ENCODE data around the gene PXDN. TPM values are rescaled to one million over a fixed set of nuclear protein-coding genes. Genes with fewer than 3 reads are reported as not detected.

The PXDN gene
- total and polyA plus RNA-seq, 9 of the 15 experiments (the other 6 are each of a cell fraction or from before 2014, with no cell fraction given) = 0.49 TPM; not detected in 8

DNA sequence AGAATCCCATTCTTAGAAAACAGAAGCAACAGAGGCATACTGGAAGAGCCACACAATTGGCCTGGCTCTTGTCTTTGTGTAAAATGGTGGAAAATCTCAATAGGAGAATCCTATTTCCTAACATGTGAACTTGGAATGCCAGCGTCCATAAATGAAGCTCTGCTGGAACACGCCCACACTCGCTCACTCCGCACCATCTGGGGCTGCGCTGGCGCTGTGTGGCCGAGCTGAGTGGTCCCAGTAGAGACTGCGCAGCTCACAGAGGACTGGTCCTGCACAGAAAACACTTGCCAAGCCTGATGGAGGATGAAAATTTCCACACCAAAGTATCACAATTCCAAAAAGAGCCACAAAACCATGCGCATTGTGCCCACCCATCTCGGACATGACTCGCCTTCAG, 56.2 kb downstream of the PXDN start:
- WGBS (ENCODE audit: insufficient coverage, low coverage, missing lambda C conversion rate) = 8% methylated on average over 11 of the region's 11 CpGs
- no peak overlapping the region for H3K4me2 ChIP-seq (ENCODE audit: insufficient read depth, low read length)
- no peaks in the 10 kb centered on the region for H3K4me1 ChIP-seq (replicated peaks in 1 of 2; ENCODE audit: control insufficient read depth in 2 of 2, insufficient read depth in 2 of 2, low read length in 2 of 2)
- DNase-seq (ENCODE audit: extremely low read depth in 1 of 4, low spot score in 3 of 4) = no peak
- no peaks in the 10 kb centered on the region for H3K36me3 ChIP-seq (ENCODE audit: control insufficient read depth, insufficient read depth, low read length)
- no peaks in the 10 kb centered on the region for H3K9me1 ChIP-seq (ENCODE audit: control insufficient read depth, insufficient read depth, low read length)
- no peaks in the 10 kb centered on the region for H3K9me3 ChIP-seq (replicated peaks; ENCODE audit: control insufficient read depth, insufficient read depth, low read depth, low read length)
- H4K20me1 ChIP-seq (replicated peaks; ENCODE audit: control insufficient read depth, insufficient read depth, low read length) = no peaks in the 10 kb centered on the region
- H3K9ac ChIP-seq (ENCODE audit: insufficient read depth in 1 of 2, low read depth in 2 of 2, low read length in 2 of 2) = no peak overlapping the region
- no peak for FAIRE-seq
- H3K4me3 ChIP-seq = no peak overlapping the region
- in situ Hi-C loops (cut with MboI) = no loop called here
- no peak overlapping the region for H2AFZ ChIP-seq (ENCODE audit: low read depth, low read length)
- TF ChIP-seq KLF10 (CRISPR knock-in tag; IDR thresholded peaks at IDR 0.05) (no peak), RCOR1 (IDR thresholded peaks at IDR 0.05; ENCODE audit: borderline replicate concordance in 1 of 2, low read depth in 2 of 2, low read length in 2 of 2) (no peak), IFI16 (CRISPR knock-in tag; IDR thresholded peaks at IDR 0.05) (no peak), ZNF316 (IDR thresholded peaks at IDR 0.05) (no peak), BRD9 (IDR thresholded peaks at IDR 0.05; ENCODE audit: low read depth, partially characterized antibody) (no peak), ZFP36 (IDR thresholded peaks at IDR 0.05; ENCODE audit: low read depth, low read length, partially characterized antibody) (no peak), ZFP1 (CRISPR knock-in tag; IDR thresholded peaks at IDR 0.05) (no peak), GATAD2B (IDR thresholded peaks at IDR 0.05; ENCODE audit: borderline replicate concordance) (no peak), DDX20 (tag; IDR thresholded peaks at IDR 0.05; ENCODE audit: low read depth) (no peak), CSDE1 (IDR thresholded peaks at IDR 0.05) (no peak), ZNF384 (IDR thresholded peaks at IDR 0.05; ENCODE audit: low read depth, low read length) (no peak), PTRF (tag; IDR thresholded peaks at IDR 0.05) (no peak)
- TF ChIP-seq, protein P1, sequence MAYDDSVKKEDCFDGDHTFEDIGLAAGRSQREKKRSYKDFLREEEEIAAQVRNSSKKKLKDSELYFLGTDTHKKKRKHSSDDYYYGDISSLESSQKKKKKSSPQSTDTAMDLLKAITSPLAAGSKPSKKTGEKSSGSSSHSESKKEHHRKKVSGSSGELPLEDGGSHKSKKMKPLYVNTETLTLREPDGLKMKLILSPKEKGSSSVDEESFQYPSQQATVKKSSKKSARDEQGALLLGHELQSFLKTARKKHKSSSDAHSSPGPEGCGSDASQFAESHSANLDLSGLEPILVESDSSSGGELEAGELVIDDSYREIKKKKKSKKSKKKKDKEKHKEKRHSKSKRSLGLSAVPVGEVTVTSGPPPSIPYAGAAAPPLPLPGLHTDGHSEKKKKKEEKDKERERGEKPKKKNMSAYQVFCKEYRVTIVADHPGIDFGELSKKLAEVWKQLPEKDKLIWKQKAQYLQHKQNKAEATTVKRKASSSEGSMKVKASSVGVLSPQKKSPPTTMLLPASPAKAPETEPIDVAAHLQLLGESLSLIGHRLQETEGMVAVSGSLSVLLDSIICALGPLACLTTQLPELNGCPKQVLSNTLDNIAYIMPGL (CRISPR knock-in tag; IDR thresholded peaks at IDR 0.05) = no peak
- TF ChIP-seq, protein P2, sequence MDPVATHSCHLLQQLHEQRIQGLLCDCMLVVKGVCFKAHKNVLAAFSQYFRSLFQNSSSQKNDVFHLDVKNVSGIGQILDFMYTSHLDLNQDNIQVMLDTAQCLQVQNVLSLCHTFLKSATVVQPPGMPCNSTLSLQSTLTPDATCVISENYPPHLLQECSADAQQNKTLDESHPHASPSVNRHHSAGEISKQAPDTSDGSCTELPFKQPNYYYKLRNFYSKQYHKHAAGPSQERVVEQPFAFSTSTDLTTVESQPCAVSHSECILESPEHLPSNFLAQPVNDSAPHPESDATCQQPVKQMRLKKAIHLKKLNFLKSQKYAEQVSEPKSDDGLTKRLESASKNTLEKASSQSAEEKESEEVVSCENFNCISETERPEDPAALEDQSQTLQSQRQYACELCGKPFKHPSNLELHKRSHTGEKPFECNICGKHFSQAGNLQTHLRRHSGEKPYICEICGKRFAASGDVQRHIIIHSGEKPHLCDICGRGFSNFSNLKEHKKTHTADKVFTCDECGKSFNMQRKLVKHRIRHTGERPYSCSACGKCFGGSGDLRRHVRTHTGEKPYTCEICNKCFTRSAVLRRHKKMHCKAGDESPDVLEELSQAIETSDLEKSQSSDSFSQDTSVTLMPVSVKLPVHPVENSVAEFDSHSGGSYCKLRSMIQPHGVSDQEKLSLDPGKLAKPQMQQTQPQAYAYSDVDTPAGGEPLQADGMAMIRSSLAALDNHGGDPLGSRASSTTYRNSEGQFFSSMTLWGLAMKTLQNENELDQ (CRISPR knock-in tag; IDR thresholded peaks at IDR 0.05; ENCODE audit: borderline replicate concordance) = no peak
- CTCF ChIA-PET (ENCODE audit: low intra/inter-chr PET ratio) = no interaction called here
- BruUV-seq (replicated peaks) = no TSS peak
- H3K27ac ChIP-seq (ENCODE audit: extremely low read depth, low read depth, low read length) = no peak overlapping the region
- no peaks in the 10 kb centered on the region for H3K79me2 ChIP-seq (ENCODE audit: control insufficient read depth, insufficient read depth, low read length)
- no peak for ATAC-seq
- POLR2A ChIA-PET = interaction anchor here (0.6 kb wide), 1 partner anchor 157 kb away, joined by 3 read pairs; no protein-coding TSS in a partner anchor
- intact Hi-C loops (cut with micrococcal nuclease) = no loop called here
- peaks cover 2 to 50% of the 10 kb centered on the region in 2 experiments; a peak in 3 of 5 replicates for H3K27me3 ChIP-seq (ENCODE audit: control insufficient read depth in 2 of 2, insufficient read depth in 2 of 2, low read length in 2 of 2)

All from K562 (cell line).